GM19452 (cell line): Measurements from ENCODE around the gene CNTN5.
A peak's percentile ranks its signal among the peaks of the same experiment; 100 is the strongest.
"Not testable (repeated sequence)": the region's sequence is repeated elsewhere in the genome, so short reads cannot be mapped to it uniquely, and the experiment has no call there.

ENCODE experiments used
- ATAC-seq: cut with Tn5 transposase; IDR thresholded peaks from one replicate; pipeline ENCODE4 v1.9.1; 2021; ENCODE audit not compliant: unreplicated experiment

Gene CNTN5

DNA sequence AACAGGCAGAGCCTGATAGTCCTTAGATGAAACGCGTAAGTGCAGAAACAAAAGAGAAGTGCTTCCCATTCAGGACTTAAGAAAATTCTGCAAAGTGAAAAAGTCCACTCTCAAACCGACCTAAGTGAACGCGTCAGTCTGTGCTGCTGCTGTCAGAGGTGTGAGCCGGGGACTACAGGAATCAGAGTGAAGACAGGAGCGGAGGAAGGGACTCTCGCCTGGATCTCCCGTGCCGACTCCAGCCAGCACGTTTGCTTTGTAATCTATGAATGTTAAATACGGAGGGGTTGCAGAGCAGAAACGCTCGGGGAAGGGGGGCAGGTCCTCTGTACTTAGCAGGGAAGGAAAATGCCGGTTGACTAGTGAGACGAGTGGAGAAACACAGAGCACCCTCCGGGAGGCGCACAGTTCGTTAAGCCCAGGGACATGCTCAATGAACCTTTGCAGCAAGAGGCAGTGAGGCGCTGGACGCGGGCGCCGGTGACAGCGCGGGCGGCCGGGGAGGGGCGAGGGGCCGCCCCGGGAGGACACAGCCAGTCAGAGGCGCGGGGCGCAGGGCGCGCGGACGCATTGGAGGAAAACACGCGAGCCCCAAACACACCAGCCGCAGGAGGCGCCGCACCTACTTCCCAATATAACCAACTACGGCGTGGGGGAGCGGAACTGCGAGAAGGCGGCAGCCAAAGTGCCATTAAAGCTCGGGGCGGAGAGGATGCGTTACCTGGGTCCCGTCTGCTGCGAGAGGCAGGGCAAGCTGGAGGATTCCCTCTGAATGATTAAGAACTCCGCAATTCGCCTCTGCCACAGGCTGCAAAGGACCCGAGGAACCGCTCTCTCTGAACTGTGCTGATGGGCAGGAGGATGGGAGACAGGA, at the start of gene CNTN5:
Gene CNTN5 (plus strand): TSS at position 598 of the 874 bp plus-strand sequence.
- no peak for ATAC-seq

DNA sequence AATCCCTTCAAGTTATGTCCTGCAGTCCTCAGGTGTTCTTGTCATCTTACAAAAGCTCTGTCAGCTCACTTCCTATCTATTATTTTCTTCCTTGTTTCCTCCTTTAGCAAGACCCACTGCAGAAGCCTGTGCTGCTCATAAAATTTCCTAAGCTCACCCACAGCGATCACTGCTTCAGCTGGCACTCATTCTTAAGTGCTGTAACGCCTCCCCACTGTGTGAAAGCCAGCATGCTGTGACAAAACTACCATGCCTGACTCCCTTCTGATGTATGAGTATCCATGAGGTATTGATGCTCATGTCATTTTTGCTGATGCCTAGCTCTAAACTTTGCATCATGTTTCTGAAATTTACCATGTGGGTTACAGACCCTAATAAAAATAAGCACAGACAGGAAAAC, 41.5 kb upstream of the CNTN5 start:
- no peak for ATAC-seq

DNA sequence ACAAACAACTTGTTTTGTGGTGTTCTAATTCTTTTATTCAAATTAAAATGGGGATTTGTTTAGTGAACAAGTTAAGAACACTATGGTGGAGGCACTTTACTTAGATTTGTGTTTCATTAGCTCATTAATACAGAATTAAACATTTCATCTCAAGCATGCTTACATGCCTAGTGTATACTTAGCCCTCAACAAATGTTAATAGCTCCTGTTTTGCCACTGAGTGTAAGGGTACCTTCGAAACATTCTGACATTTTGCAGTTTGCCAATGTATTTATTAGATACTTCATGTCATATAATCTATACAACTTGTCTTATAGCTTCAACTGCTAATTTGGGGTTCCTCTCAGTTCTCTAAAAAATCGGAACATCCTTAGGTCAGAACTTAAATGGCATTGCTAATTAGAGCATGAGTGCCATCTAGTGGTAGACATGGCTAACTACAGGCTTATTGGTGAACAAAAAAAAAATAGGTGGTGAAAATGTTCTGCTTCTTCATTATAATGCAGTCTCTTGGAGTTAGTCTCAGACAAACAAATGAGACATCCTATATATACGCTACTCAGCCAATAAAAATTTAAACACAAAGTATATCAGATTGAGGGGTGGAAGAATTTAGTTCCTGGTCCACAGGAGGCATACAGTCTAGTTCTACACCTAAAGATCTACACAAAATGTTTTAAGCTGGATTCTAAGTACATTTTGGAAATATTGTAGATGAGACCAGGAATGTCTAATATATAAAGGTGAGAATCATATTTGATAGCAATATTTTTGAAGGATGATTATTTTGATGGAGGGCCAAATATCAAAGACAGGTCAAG, 4.9 kb upstream of the CNTN5 start:
- no peak for ATAC-seq

DNA sequence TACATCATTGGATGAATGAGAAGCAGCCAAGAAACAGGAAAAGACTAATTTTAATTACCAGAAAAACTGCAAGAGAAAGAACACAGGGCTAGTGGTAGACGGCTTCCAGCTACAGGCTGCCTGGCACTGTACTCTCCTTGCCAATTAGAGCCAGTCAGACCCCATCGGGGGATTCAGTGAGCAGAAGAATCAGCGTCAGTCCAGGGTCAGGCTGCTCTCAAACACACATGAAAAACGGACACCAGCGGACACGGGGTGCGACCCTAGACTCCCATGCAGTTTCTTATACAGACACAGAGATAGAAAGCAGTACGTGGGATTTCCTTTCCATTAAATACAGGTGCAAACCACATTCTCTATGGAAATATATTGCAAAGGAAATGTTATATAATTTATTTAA, 1.1 kb upstream of the CNTN5 start:
- ATAC-seq: no peak

DNA sequence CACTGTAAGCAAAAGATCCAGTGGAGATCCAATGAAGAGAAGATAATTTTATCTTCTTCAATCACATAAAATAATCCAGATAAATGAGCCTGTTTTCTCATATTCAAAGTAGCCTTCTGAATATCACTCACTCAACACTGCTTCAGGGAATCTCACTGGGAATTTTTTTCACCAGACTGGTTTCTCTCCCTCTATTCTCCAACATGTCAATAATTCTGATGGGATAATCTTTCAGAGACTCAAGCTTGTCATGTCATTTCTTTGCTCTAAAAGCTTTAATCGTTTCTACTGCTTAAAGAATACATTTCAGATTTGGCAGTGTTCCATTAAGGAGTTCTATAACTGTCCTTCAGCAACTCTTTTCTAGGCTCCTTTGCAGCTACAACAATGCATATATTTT, 16.3 kb downstream of the CNTN5 start:
- no peak for ATAC-seq

DNA sequence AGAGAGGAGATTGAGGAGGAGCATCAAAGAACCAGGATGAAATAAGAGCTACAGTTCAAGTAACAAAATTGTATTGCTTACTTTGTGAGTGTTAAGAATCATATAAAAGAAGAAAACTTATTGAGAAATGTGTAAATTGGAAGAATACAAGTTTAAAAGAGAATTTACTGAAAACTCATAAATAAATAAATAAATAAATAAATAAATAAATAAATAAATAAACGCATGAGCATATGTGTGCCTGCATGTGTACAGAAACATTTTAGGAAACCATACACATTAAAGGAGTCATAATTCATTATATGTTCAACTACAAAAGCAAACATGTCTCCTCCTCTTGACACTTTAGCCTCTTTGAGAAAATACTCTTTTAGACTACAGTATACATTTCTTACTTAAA, 42.6 kb downstream of the CNTN5 start:
- ATAC-seq: no peak

DNA sequence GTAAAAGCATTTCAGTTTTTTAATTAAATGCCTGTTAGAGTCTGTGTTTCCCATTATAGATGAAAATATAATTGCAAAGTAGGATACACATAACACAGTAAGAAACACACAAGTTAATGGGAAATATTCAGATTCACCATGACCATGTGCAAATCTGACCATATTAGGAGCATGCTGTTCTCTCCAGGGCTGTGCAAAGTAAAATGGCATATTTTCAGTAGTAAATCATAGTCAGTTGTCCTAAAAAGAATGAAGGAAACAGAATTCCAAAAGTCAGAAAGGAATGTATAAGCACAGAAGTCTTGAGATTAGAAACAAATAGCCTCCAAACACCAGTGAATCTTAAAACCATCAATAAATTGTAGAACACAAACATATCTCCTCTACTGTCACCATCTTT, 44.4 kb downstream of the CNTN5 start:
- no peak for ATAC-seq

DNA sequence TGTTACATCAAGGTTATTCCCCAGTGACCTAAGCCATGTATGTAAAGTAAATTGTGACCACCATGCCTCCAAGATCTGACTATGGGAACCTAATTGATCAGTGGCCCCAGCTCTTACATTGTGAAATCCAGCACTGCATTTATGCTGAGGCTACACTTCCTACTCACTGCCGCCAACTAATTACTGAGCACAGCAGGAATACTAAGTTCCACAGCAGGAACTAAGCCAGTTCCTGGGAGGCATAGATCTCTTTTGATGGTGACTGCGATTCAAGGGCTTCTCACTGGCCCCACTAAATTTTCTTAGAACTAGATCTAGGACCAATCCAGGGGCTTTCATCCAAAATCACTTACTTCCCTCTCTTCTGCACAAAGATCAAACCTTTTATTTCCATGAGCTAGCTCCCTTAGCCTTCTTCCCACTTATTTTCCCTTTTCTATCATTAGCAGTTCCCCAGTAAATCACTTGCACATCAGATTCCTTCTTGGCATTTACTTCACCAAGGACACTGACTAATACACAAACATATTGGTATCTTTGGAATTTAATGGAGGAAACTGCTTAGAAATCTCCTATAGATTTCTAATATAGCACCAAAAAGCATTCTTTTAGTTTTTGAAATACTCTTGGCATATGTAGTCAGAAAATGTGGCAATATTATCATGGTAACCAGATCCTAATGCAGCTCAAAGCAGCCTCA, 46.0 kb downstream of the CNTN5 start:
- no peak for ATAC-seq

DNA sequence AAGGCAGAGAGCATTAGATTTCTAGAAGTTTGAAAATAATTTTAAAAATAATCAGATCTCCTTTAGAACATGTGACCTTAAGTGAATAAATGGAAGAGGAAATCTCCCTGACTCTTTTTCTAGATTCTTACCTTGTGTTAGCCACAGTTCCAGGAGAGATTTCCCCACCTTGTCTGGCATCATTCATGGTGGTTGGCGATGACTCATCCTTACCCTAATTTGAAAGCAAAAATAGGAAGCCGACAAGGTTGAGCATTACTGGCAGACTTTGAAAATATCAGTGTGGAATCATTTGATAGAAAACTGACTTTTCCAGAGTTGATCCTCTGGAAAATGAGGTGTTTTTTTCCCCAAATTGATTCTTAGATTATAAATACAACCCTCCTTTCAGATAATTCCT, 48.1 kb downstream of the CNTN5 start:
- no peak for ATAC-seq

DNA sequence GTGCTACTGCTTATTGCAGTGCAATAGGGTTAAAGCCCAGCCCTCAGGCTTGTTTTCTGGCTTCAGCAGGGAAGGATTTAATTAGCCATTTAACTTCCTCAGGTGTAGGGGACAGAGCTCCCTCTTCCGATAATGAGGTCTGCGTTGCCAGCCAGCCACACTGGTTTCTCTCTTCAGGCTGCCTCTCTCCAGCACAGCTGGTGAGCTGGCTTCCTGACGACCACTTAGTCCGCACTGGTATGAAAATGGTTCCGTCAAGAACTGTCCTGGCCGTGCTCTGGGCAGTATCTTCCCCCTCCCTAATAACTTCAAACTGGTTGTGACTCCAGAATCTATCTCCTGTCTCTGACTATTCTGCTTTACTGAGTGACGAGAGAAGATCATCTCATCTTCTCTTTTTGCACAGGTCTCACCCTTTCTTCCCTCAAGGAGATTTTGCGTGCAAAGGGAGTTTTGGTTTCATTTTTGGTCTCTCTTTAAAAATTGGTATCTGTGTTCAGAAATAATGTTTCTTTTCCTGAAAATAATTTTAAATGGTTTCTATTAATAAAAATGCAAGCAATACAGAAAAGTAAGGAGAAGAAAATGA, 49.2 kb downstream of the CNTN5 start:
- ATAC-seq: peak; percentile 88

DNA sequence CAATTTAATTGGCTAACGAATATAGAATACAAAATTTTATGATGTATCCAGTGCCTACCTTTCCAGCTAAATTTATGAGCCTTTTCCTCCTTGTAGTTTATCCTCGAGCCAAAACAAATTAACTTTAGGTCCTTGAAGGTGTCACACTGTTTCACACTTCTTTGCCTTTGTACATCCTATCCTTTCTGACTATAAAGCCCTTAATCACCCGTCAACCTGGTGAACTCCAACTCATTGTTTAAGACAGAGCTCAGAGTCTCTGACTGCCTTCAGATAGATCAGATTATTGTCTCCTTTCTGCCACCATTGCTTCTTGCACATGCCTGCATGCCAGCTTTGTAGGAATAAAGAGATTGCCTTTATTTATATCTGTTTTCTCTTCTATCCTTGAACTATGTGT, 58.8 kb downstream of the CNTN5 start:
- no peak for ATAC-seq

DNA sequence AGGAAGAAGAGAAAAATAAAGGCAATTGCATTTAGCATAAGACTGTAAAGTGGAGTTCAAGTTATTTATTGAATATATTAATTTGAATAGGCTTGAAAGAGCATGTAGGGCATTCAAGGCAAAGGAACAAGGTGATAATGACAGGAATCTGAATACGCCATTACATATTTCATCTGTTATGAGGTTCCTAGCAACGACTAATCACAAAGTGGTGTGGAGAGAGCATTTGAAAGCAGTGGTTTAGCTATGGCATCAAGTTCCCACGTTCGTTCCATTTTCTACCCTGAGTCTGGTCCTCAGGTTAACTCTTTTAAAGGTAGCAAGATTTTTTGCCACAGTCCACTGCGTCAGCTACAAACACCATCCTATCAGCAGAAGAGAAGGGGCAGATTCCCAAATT, 59.4 kb downstream of the CNTN5 start:
- ATAC-seq: no peak

DNA sequence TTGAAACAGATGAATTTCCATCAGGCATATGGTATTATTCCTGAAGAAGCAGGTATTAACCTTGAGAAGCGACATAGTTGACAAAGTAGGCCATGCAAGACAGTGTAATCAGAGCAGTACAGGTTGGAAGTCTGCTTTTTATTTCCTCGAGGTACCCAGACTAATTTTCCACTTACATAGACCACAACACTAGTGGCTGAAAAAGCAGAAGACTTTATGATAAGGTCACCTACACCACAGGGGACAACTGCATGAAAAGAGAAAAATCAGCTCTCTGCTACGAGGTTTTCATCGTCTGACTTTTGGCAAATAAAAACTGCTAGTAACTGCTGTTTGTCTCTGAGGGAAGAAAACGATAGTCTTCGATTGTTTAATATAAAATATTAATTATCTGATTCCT, 77.5 kb downstream of the CNTN5 start:
- peak; percentile 30 for ATAC-seq

DNA sequence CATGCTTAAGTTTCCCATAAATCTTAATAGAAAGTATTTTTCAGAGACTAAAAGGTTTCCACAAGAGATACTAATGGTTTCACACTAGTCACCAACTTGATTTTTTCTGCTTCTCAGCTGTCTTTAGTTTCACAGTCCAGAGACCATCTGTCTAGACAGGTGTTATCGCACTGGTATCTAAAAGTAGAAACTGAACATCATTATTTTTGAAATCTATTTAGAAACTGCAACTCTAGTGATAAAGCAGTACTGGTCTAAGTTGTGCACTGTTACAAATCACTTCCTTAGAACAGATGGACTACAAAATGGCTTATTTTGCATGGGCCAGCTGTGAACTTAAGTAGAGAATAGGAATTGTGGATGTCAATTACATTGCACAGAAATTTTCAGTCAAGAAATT, 78.0 kb downstream of the CNTN5 start:
- ATAC-seq: peak; percentile 82

DNA sequence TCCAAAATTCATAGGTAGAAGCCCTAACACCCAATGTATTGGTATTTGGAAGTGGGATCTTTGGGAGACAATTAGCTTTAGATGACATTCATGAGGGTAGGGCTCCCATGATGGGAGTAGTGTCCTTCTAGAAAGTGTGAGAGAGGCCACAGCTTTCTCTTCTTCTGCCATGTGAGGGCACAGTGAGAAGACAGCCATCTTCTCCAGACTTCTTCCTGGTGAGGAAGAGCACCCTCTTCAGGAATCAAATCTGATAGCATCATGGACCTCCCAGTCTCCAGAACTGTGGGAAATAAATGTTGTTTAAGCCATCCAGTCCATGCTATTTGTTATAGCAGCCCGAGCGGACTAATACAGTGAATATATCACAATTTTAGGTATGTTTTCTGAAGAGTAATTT, 96.9 kb downstream of the CNTN5 start:
- ATAC-seq: no peak

DNA sequence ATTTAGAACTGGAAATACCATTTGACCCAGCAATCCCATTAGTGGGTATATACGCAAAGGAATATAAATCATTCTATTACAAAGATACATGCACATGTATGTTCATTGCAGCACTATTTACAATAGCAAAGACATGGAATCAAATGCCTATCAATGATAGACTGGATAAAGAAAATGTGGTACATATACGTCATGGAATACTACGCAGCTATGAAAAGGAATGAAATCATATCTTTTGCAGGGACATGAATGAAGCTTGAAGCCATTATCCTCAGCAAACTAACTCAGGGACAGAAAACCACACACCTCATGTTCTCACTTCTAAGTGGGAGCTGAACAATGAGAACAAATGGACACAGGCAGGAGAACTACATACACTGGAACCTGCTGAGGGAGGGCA, 113.1 kb downstream of the CNTN5 start:
- not testable (repeated sequence) for ATAC-seq

DNA sequence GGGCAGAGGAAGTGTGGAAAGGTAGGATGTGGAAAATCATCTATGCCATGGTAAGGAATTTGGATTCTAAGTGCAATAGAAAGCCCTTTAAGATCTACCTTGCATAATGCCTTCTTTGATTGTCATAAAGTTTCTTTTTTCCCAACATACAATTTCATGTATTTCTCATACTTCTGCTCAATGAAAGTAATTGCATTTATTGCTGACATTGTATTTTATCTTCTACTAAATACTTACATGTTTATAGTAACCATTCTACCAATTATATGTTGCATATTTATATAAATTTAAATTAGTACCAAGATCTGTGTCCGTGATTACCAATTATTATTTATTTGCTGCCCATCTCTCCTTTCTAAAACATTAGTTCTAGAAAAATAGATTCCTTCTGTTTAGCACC, 114.8 kb downstream of the CNTN5 start:
- no peak for ATAC-seq

DNA sequence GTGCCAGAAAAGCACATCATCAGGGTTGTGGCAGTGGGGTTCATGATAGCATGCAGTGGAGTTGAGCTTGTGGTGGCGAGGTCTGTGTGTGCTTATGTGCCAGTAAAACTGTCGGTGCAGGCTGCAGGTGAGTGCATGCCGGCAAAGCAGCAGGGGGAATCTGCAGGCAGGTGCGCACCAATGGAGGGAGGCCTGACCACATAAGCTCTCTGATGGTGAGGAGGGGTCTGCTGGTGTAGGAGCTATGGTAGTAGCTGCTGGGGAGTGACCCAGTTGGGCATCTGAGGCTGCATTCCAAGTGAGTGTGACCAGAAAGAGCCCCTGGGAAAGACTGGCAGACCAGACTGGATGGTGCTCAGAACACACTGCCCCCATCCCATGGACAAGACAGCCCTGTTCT, 121.5 kb downstream of the CNTN5 start:
- no peak for ATAC-seq

DNA sequence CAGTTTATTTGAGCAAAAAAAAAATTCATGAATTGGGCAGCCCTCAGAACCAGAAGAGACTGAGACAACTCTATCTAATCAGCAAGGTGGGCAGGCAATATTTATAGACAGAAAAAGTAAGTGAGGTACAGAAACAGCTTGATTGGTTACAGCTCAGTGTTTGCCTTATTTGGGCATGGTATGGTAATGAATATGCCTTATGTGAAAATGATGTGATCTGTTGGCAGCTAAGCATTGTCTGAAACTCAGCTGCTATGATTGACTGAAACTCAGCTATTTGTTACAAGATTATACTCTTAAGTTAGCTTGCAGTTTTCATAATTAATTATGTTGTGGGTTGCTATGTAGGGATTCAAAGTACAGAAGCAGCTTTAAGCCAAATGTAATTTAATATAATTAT, 127.6 kb downstream of the CNTN5 start:
- ATAC-seq: no peak

DNA sequence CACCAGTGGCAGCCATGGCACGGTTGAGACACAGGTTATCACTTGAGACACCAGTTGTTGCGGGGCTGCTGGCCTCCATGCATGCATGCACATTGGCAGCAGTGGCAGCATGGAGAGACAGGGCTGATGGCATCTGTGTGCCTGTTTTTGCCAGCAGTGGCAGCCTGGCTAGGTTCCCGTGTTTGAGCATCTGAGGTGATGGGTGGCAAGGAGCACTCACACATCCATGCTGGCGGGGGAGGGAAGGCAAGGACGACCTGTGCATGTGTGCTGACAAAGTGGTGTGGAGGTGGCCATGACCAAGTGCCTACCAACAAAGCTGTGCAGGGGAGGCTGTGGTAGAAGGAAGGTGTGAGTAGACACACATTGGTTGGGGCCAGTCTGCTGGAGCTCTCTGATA, 133.5 kb downstream of the CNTN5 start:
- ATAC-seq: no peak

DNA sequence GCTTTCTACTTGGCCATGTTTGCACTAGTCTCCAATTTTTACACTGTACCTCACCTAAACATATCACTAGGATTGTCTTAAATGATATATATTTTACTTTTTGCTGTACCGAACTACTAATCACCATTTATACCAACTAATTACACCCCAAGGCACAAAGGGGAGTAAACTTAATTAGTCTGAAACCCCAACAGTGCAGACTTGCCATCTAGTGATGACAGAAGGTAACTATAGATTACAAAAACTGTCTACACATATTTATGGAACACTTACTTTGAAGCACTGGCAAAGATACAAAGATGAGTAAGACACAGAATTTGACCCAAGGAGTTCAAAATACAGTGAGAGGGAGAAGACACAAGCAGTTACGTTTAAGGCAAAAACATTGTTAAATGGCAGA, 139.7 kb downstream of the CNTN5 start:
- ATAC-seq: no peak
